ENCODE measurements around the gene SSH2. TPM values are rescaled to one million over a fixed set of nuclear protein-coding genes. Genes with fewer than 3 reads are reported as not detected.

Gene SSH2
- total and polyA plus RNA-seq, 4 donors = 7.5 to 14.1 (median 11.2) TPM

- no peak overlapping the region for H3K9ac ChIP-seq (ENCODE audit: low read depth in 1 of 2, low read length in 2 of 2)
- 98% methylated on average over 2 of the region's 2 CpGs for WGBS
Measured at GRCh38 chr17:29906969-29907368, 23.1 kb downstream of the SSH2 start.

DNA sequence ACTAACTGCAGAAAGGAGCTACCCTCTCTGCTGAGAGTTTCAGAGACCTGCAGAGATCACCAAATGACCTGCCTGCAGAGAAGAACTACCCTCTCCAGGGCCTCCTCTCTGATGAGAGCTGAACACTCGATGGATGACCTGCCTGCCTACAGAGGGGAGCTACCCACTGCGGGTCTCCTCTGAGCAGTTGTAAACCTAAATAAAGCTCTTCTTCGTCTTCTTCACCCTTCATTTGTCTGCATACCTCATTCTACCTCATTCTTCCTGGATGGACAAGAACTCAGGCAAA lies 24.2 kb downstream of the SSH2 start:
- over 99% methylated on average over 3 of the region's 3 CpGs for WGBS
- Histone ChIP-seq H3K27me3 (ENCODE audit: control insufficient read depth in 4 of 4, insufficient read depth in 4 of 4, low read length in 3 of 4) (no peaks in the 10 kb centered on the region), H3K4me1 (ENCODE audit: control insufficient read depth in 4 of 4, insufficient read depth in 4 of 4, low read length in 3 of 4) (no peaks in the 10 kb centered on the region), H3K4me3 (ENCODE audit: low read depth in 1 of 3, low read length in 3 of 3) (no peak overlapping the region), H3K9ac (ENCODE audit: low read depth in 1 of 2, low read length in 2 of 2) (no peak overlapping the region), H3K9me3 (ENCODE audit: control insufficient read depth in 4 of 4, low read length in 3 of 4) (no peaks in the 10 kb centered on the region), H3K36me3 (ENCODE audit: control insufficient read depth in 4 of 4, insufficient read depth in 3 of 4, low read depth in 1 of 4, low read length in 3 of 4) (no peaks in the 10 kb centered on the region), H3K27ac (ENCODE audit: low read depth in 1 of 2, low read length in 2 of 2) (no peak overlapping the region)
- no peak for DNase-seq (ENCODE audit: low spot score)
- TF ChIP-seq MAX (IDR thresholded peaks at IDR 0.05) = no peak
- no peak for TF ChIP-seq NR2F2 (IDR thresholded peaks at IDR 0.05)
- no peak for TF ChIP-seq RAD21 (IDR thresholded peaks at IDR 0.05)
- no peak for TF ChIP-seq CTCF (IDR thresholded peaks at IDR 0.05; ENCODE audit: low read depth, low read length, missing input control)

More at GRCh38 chr17:29906969-29907368, 23.1 kb downstream of the SSH2 start:
- H3K4me1 ChIP-seq (ENCODE audit: control insufficient read depth in 4 of 4, insufficient read depth in 4 of 4, low read length in 3 of 4) = peaks cover 0 to 1% (median 0%) of the 10 kb centered on the region in 4 donors
- TF ChIP-seq, protein P1, sequence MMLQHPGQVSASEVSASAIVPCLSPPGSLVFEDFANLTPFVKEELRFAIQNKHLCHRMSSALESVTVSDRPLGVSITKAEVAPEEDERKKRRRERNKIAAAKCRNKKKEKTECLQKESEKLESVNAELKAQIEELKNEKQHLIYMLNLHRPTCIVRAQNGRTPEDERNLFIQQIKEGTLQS (IDR thresholded peaks at IDR 0.05) = no peak
- TF ChIP-seq, protein P2, sequence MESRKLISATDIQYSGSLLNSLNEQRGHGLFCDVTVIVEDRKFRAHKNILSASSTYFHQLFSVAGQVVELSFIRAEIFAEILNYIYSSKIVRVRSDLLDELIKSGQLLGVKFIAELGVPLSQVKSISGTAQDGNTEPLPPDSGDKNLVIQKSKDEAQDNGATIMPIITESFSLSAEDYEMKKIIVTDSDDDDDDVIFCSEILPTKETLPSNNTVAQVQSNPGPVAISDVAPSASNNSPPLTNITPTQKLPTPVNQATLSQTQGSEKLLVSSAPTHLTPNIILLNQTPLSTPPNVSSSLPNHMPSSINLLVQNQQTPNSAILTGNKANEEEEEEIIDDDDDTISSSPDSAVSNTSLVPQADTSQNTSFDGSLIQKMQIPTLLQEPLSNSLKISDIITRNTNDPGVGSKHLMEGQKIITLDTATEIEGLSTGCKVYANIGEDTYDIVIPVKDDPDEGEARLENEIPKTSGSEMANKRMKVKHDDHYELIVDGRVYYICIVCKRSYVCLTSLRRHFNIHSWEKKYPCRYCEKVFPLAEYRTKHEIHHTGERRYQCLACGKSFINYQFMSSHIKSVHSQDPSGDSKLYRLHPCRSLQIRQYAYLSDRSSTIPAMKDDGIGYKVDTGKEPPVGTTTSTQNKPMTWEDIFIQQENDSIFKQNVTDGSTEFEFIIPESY (IDR thresholded peaks at IDR 0.05) = no peak
- TF ChIP-seq YY1 (IDR thresholded peaks at IDR 0.05) = no peak
- no peak for TF ChIP-seq JUND (IDR thresholded peaks at IDR 0.05)
- no peak for TF ChIP-seq NR2F2 (IDR thresholded peaks at IDR 0.05)
- no peak for TF ChIP-seq CTCF (IDR thresholded peaks at IDR 0.05; ENCODE audit: low read depth, low read length, missing input control)
- TF ChIP-seq FOXA1 (IDR thresholded peaks at IDR 0.05) = no peak
- TF ChIP-seq SP1 (IDR thresholded peaks at IDR 0.05) = no peak
- no peak for TF ChIP-seq HNF4A (conservative IDR thresholded peaks at IDR 0.05)
- TF ChIP-seq HNF4G (IDR thresholded peaks at IDR 0.05) = no peak
- TF ChIP-seq, protein P3, sequence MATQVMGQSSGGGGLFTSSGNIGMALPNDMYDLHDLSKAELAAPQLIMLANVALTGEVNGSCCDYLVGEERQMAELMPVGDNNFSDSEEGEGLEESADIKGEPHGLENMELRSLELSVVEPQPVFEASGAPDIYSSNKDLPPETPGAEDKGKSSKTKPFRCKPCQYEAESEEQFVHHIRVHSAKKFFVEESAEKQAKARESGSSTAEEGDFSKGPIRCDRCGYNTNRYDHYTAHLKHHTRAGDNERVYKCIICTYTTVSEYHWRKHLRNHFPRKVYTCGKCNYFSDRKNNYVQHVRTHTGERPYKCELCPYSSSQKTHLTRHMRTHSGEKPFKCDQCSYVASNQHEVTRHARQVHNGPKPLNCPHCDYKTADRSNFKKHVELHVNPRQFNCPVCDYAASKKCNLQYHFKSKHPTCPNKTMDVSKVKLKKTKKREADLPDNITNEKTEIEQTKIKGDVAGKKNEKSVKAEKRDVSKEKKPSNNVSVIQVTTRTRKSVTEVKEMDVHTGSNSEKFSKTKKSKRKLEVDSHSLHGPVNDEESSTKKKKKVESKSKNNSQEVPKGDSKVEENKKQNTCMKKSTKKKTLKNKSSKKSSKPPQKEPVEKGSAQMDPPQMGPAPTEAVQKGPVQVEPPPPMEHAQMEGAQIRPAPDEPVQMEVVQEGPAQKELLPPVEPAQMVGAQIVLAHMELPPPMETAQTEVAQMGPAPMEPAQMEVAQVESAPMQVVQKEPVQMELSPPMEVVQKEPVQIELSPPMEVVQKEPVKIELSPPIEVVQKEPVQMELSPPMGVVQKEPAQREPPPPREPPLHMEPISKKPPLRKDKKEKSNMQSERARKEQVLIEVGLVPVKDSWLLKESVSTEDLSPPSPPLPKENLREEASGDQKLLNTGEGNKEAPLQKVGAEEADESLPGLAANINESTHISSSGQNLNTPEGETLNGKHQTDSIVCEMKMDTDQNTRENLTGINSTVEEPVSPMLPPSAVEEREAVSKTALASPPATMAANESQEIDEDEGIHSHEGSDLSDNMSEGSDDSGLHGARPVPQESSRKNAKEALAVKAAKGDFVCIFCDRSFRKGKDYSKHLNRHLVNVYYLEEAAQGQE (IDR thresholded peaks at IDR 0.05) = no peak
- no peak for TF ChIP-seq RXRA (IDR thresholded peaks at IDR 0.05)
- no peak for TF ChIP-seq TAF1 (conservative IDR thresholded peaks at IDR 0.05)
- TF ChIP-seq FOXA2 (IDR thresholded peaks at IDR 0.05) = no peak
- no peaks in the 10 kb centered on the region for H3K9me3 ChIP-seq (ENCODE audit: control insufficient read depth in 4 of 4, low read length in 3 of 4)
- no peak for DNase-seq (ENCODE audit: low spot score)
- H3K27me3 ChIP-seq (ENCODE audit: control insufficient read depth in 4 of 4, insufficient read depth in 4 of 4, low read length in 3 of 4) = no peaks in the 10 kb centered on the region
- H3K27ac ChIP-seq (ENCODE audit: low read depth in 1 of 2, low read length in 2 of 2) = no peak overlapping the region
- no peak overlapping the region for H3K4me3 ChIP-seq (ENCODE audit: low read depth in 1 of 3, low read length in 3 of 3)
- H3K36me3 ChIP-seq (ENCODE audit: control insufficient read depth in 4 of 4, insufficient read depth in 3 of 4, low read depth in 1 of 4, low read length in 3 of 4) = no peaks in the 10 kb centered on the region
